Fibroblast of skin of abdomen (primary cell): ENCODE measurements around the gene SDK1.

Experiments used
- DNase-seq: peaks from one replicate; pipeline ENCODE4 v3.0.0-alpha.2; 2013

Gene SDK1

DNA sequence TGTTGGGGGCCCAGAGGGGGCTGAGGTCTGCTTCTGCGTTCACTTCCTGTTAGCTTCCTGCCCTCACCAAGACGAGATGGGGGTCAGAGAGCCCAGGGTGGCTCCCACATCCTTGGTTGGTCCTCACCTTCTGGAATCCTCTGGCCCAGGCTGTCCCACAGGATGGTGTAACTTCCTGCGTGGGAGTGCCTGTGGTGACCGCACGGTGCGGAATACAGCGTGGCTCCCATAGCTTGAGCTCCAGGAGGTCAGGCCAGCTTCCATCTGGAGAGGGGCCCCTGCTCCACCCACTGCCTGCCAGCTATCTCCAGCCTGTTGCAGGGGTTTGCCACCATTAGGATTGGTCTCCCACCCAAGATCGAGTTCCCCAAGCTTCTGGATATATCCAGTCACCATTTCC, 699.9 kb downstream of the SDK1 start:
- no peak for DNase-seq

DNA sequence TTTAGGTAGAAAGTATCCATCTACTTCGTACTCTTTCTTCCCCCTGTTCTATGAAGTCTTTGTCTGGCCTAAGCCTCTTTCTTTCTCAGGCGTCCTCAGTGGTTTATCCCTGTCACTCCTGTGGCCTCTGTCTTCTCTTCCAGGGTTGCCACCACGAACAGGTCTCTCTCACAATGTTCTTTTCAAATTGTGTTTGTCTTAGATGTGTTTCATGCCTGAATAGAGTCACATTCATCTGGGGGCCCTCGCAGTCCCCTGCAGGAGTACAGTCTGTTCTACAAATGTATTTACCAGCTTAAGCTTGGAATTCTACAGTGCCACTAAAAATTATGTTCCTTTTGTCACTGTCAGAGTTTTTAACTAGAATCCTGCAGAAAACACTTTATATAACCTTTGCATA, 700.7 kb downstream of the SDK1 start:
- DNase-seq, result no peak

GRCh38 chr7:4003503-4003902, 702.5 kb downstream of the SDK1 start:
- no peak for DNase-seq

DNA sequence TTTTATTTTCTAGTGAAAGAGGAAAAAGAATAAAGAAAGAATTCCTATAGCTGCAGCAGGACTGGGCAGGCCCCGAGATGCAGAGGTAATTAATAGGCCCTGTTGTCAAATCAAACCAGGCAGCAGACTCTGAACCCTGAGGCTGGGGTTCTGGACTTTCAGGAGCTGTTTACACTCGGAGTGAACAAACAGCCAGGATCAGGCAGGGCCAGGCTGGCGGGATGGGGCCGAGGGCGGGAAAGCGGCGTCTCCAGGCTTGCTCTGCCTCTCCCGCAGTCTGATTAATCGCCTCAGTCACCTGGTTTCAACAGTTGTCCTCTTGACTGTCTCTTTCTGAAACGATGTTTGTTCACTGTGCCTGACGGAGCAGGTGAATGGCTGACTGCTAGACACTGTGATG, 705.6 kb downstream of the SDK1 start:
- no peak for DNase-seq

GRCh38 chr7:4009211-4010060, 708.4 kb downstream of the SDK1 start:
- no peak for DNase-seq

DNA sequence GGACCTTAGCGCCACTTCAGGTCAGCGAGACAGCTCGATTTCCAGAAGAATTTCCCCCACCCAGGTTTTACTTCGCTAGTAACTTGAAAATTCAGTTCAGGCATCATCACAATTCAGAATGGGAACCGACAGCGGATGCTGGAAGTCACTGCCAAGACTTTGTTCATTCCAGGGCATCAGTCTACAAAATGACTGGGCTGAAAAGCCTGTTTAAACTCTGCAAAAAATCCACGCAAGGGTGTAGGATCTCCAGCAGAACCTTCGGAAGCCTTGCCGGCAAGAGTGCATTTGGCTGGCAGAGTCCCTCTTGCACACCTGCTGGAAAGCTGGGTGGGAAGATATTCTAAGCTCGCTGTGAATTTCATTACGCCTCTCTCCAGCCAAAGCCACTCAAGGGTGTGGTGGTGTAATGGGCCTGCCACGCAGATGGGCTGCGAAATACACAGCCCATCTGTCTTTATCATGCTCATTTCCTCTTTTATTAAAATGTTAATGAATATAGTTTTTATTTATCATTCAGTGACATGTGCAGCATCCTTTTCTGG, 709.1 kb downstream of the SDK1 start:
- DNase-seq, result no peak

GRCh38 chr7:4010923-4011656, 710.0 kb downstream of the SDK1 start:
- no peak for DNase-seq

- DNase-seq, result no peak
These were observed 712.7 kb downstream of the SDK1 start for GRCh38 chr7:4013793-4014192.

- DNase-seq, result no peak
These were observed 713.4 kb downstream of the SDK1 start for GRCh38 chr7:4014346-4015050.

DNA sequence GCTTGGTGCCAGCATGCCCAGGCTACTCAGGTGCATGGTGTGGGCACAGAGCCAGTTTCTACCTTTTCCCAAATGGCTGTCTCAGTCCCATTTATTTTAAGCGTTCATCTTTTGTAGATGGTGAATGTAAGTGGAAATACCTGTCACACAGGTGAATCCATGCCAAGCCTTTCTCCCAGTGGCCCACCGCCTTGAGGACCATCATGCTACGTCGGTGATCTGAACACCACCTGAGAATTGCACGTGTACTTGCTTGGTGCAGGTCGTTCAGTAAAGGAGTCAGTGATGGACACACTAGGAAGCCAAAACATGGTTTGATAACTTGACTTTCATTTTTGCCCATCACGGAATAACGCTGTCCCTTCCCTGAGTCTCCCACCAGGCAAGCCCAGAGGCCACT, 714.3 kb downstream of the SDK1 start:
- no peak for DNase-seq

- DNase-seq, result no peak
These were observed 714.9 kb downstream of the SDK1 start for GRCh38 chr7:4015996-4016395.

DNA sequence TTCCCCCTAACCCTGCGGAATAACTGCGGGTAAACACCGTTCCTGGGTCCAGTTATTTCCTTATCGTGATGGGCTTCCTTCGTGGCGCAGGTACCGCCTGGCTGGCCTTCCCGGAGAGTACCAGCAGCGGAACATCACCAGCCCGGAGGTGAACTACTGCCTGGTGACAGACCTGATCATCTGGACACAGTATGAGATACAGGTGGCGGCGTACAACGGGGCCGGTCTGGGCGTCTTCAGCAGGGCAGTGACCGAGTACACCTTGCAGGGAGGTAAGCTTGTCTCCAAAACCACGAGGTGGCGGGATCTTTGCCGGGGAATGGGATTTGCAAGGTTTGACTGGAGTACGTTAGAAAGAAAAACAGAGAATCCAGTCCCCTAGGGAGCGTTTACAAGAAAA, 716.0 kb downstream of the SDK1 start:
- DNase-seq, result no peak

GRCh38 chr7:4017785-4018184, 716.7 kb downstream of the SDK1 start:
- no peak for DNase-seq

- DNase-seq, result no peak
These were observed 717.7 kb downstream of the SDK1 start for GRCh38 chr7:4018601-4019316.

DNA sequence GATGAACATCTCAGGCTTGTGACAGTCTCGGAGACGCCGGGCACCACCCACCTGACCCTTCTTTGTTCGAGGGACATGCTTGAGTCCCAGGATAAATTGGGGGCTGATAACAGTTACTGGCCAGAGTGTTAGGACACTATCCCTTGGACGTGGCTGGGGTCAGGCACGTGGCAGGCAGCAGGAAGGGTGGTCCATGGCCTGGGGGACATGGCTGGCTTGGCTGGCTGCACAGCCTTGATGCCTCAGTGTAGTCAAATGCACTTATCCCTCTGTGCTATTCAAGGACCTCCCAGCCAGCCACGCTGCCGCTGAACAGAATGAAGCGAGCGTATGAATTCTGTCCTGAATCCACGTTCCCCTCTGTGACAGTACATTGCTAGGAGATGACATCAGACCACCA, 719.0 kb downstream of the SDK1 start:
- DNase-seq, result no peak

- no peak for DNase-seq
These were observed 720.4 kb downstream of the SDK1 start for GRCh38 chr7:4021413-4021812.

DNA sequence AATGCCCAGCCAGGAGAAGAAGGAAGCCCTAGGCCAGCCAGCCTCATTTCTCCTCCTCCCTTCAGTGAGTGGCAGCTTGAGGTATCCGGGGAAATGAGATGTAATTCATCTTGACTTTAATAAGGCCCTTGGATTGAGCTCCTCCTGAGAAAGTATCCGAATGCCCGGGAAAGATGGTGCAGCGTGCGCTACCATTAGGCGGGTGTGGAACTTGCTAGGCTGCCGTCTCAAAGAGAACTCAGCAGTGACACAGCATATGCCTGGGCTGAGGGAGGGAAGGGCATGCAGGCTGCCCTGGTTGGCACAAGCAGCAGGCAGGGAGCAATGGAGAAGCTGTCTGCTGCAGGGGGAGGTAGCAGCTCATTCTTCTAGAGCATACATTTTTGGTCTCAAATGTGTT, 721.2 kb downstream of the SDK1 start:
- no peak for DNase-seq

DNA sequence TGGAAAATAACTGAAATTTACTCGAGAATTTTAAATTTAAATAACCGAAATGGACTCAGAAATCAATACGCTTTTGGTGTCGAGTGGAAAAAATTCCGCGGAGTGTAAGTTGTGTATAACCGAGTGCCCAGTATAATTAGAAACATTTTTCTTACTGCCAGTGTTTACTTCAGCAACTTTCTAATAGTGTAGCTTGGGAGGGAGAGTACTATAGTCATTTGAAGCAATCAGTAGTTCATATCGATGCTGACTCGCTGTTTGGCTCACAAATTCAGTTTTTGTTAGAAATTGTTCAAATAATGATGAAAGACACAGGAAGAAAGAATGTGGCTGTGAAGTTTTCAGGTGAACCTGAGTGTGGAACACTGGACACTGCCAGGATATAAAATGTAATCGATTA, 722.5 kb downstream of the SDK1 start:
- DNase-seq, result no peak

DNA sequence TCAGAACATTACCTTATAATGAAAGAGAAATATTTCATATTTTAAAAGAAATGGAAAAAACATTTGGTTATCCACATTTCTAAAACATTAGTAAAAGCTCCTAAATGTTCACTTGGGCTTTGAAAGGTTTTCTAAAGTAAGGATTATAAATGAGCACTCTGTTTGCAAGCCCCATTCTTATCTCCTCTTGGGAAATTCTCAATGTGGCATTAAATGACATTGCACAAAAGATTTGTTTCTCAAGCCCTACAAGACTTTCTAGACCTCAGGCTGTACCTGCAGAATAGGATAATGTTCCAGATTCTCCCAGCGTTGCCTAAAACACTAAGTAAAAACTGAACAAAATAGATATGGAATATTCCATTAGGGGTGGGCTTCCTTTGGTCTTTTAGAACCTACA, 723.1 kb downstream of the SDK1 start:
- no peak for DNase-seq

DNA sequence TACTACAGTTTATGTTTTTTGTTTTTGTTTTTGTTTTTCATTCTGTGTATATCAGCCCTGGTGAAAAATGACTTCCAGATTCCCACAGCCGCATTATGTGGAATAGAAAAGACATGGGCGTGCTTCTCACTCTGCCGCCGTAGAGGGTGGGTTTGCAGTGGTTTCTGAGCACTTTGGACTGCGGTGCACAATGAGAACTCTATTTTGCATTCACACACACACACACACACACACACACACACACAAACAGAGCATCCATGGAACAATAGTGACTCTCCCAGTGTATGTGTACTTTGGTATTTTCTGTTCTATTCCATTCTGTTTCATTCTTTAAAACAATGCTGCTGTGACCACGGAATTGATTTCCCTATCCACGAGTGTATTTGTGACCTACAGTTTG, 723.8 kb downstream of the SDK1 start:
- DNase-seq, result no peak

GRCh38 chr7:4025210-4025609, 724.2 kb downstream of the SDK1 start:
- DNase-seq, result no peak
